Spinal cord (tissue), 10 donors: ENCODE results near the gene ZC3H10. TPM values are rescaled to one million over a fixed set of nuclear protein-coding genes. Genes with fewer than 3 reads are reported as not detected.
"Not testable (repeated sequence)": the region's sequence is repeated elsewhere in the genome, so short reads cannot be mapped to it uniquely, and the experiment has no call there.

Experiments
- DNase-seq, 6 donors: peaks; one replicate each; pipeline versions ENCODE4 v3.0.0 to v3.0.0-alpha.2; 2013 to 2015; ENCODE audit warnings: low spot score in 6 of 6, low read depth in 4 of 6
- H3K27ac ChIP-seq: one replicate; pipeline ENCODE4 v1.5.1; 2013; ENCODE audit warnings: low read depth, low read length, control low read depth
- H3K27me3 ChIP-seq: one replicate; pipeline ENCODE4 v1.6.1; 2013; ENCODE audit warnings: low read length; ENCODE audit not compliant: control insufficient read depth, insufficient read depth
- H3K36me3 ChIP-seq: one replicate; pipeline ENCODE4 v1.6.1; 2013; ENCODE audit warnings: low read length; ENCODE audit not compliant: control insufficient read depth, insufficient read depth
- H3K4me1 ChIP-seq: one replicate; pipeline ENCODE4 v1.6.1; 2013; ENCODE audit warnings: low read length; ENCODE audit not compliant: control insufficient read depth, insufficient read depth
- H3K4me3 ChIP-seq: one replicate; pipeline ENCODE4 v1.5.1; 2013; ENCODE audit warnings: low read depth, low read length, control low read depth
- H3K9me3 ChIP-seq: one replicate; pipeline ENCODE4 v1.6.1; 2013; ENCODE audit warnings: low read length; ENCODE audit not compliant: control insufficient read depth, insufficient read depth
- WGBS: methylation state at CpG from one replicate; pipeline ENCODE4 v1.1.5; 2013; ENCODE audit warnings: missing lambda C conversion rate; ENCODE audit not compliant: insufficient coverage; 5-methylcytosine and 5-hydroxymethylcytosine counted together
- polyA plus RNA-seq, 2 donors: library from polyadenylated mRNA; unstranded; fragments of 120-200 nt; gene quantifications; one replicate each; pipeline ENCODE4 v1.2.1, GENCODE V29; 2013; ENCODE audit not compliant: insufficient read length in 2 of 2
- total RNA-seq, 2 donors: library from RNA; depleted of rRNA in 1 of 2; stranded (reverse); fragments of 120-200 nt in 1 of 2; fragments of >200 nt in 1 of 2; gene quantifications; one replicate each; pipeline versions ENCODE4 v1.2.3 to v1.2.4, GENCODE V29; 2013 to 2014
- donor health status: healthy.

The ZC3H10 gene
- total and polyA plus RNA-seq, 4 donors: 4.1 to 7.1 (median 5.6) TPM

- Histone ChIP-seq H3K9me3 (no peaks in the 10 kb centered on the region), H3K27me3 (no peaks in the 10 kb centered on the region), H3K27ac (peak within 1 kb of the TSS; percentile 93), H3K36me3 (peaks cover 22% of the 10 kb centered on the region), H3K4me1 (peaks cover 38% of the 10 kb centered on the region), H3K4me3 (peak within 1 kb of the TSS; percentile 80)
- peak; percentile 83 to 98 (median 90) for DNase-seq
- WGBS: 0% methylated on average over 26 of the region's 37 CpGs
Measured at GRCh38 chr12:56152132-56152755, 34.2 kb downstream of the ZC3H10 start, which contains the start of gene MYL6B. Gene MYL6B (plus strand): TSS chr12:56152587. CDS start chr12:56153919, 1,332 bp downstream.

GRCh38 chr12:56152756-56153677, 35.0 kb downstream of the ZC3H10 start:
- no peak for DNase-seq
- no peaks in the 10 kb centered on the region for H3K27me3 ChIP-seq
- peak overlapping the region; percentile 93 for H3K27ac ChIP-seq
- peaks cover 45% of the 10 kb centered on the region for H3K4me1 ChIP-seq
- peaks cover 22% of the 10 kb centered on the region for H3K36me3 ChIP-seq
- WGBS: 0% methylated on average over 2 of the region's 8 CpGs
- H3K9me3 ChIP-seq: no peaks in the 10 kb centered on the region
- H3K4me3 ChIP-seq: peak overlapping the region; percentile 80

DNA sequence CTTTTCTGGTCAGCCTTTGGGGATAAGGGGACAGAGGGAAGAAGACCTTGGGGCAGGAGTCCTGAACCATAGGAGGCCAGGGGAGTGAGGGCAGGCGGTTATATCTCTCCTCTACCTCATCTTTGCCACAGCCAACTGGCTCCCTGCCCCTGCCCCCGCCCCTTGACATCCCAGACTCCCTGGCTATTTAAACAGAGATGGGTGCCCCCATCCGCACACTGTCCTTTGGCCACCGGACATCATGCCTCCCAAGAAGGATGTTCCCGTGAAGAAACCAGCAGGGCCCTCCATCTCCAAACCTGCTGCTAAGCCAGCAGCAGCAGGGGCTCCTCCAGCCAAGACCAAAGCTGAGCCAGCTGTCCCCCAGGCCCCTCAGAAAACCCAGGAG, 35.6 kb downstream of the ZC3H10 start:
- Histone ChIP-seq H3K27ac (no peak overlapping the region), H3K27me3 (no peaks in the 10 kb centered on the region), H3K36me3 (peaks cover 22% of the 10 kb centered on the region), H3K9me3 (no peaks in the 10 kb centered on the region), H3K4me3 (no peak overlapping the region), H3K4me1 (peaks cover 45% of the 10 kb centered on the region)
- no peak for DNase-seq
- 84% methylated on average over 4 of the region's 5 CpGs for WGBS

DNA sequence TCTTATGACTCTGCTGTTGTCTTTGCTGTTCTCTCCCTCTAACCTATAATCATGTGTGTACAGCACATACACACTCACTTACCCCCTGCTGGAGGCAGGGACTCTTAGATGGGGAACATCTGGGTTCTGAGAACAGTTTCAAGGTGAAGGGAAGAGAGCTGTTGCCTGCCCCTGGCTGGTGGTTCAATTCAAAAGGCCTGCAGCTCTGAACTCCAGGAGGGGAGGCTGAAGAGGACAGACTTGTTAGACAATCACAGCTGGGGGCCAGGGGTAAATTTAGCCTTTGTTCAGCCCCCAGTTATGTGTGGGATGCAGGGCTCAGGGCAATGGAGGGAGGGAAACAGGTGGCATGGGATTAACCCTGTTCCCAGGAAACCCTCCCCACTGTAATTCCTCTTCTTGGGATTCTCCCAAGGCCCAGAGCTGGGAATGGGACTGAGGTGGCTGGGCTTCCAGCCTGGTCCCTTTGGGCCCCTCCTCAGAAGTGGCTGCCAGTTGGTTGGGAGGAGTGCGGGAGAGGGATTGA, 36.2 kb downstream of the ZC3H10 start:
- H3K4me3 ChIP-seq: no peak overlapping the region
- no CpG with 5 or more reads among the region's 1 CpG for WGBS
- H3K36me3 ChIP-seq: peaks cover 20% of the 10 kb centered on the region
- DNase-seq: no peak
- no peaks in the 10 kb centered on the region for H3K27me3 ChIP-seq
- H3K4me1 ChIP-seq: peaks cover 49% of the 10 kb centered on the region
- H3K9me3 ChIP-seq: no peaks in the 10 kb centered on the region
- no peak overlapping the region for H3K27ac ChIP-seq

DNA sequence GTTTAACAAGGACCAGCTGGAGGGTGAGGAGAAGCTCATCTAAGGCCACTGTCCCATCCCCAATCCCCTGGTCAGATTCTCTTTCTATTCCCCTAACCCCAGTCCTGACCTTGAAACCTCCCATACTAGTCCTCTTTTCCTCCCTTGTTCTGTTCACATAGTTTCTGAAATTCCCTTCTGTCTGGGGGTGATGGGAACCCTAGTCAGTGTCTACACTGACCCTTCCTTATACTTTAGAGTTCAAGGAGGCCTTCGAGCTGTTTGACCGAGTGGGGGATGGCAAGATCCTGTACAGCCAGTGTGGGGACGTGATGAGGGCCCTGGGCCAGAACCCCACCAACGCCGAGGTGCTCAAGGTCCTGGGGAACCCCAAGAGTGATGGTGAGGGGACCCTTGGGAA, 36.8 kb downstream of the ZC3H10 start:
- no peak for DNase-seq
- H3K9me3 ChIP-seq: no peaks in the 10 kb centered on the region
- H3K4me3 ChIP-seq: no peak overlapping the region
- H3K27ac ChIP-seq: no peak overlapping the region
- H3K27me3 ChIP-seq: no peaks in the 10 kb centered on the region
- 93% methylated on average over 5 of the region's 5 CpGs for WGBS
- peaks cover 54% of the 10 kb centered on the region for H3K4me1 ChIP-seq
- H3K36me3 ChIP-seq: peaks cover 25% of the 10 kb centered on the region

DNA sequence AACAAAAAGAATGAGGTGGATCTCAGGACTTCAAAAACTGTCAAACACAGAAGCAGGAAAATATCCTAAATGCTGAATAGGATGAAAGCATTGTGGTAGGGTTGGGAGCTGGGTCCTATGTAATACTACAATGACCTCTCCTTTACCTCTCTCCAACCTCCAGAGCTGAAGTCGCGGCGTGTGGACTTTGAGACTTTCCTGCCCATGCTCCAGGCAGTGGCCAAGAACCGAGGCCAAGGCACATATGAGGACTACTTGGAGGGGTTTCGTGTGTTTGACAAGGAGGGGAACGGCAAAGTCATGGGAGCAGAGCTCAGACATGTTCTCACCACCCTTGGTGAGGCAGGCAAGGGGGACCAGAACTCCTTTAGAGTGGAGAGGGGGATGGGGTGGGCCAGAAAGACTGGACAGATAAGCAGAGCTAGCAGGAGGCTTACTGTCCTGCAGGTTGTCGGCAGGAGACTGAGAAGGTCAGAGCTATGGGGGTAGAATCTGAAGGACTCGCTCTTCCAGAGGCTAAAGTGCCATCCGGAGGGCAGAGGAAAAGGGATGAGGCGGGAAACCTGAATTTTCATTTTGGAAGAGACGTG, 37.3 kb downstream of the ZC3H10 start:
- H3K4me3 ChIP-seq: no peak overlapping the region

GRCh38 chr12:56156464-56157200, 38.6 kb downstream of the ZC3H10 start:
- H3K27me3 ChIP-seq, H3K9me3 ChIP-seq, DNase-seq: not testable (repeated sequence)
- WGBS: 92% methylated on average over 10 of the region's 21 CpGs
- peak overlapping the region; percentile 100 for H3K4me3 ChIP-seq
- H3K4me1 ChIP-seq: peaks cover 65% of the 10 kb centered on the region
- peaks cover 41% of the 10 kb centered on the region for H3K36me3 ChIP-seq
- H3K27ac ChIP-seq: peak overlapping the region; percentile 99

More for the DNA sequence above, 37.3 kb downstream of the ZC3H10 start:
- no peaks in the 10 kb centered on the region for H3K9me3 ChIP-seq
- H3K36me3 ChIP-seq: peaks cover 29% of the 10 kb centered on the region
- no peak for DNase-seq
- no peaks in the 10 kb centered on the region for H3K27me3 ChIP-seq
- H3K4me1 ChIP-seq: peaks cover 59% of the 10 kb centered on the region
- H3K27ac ChIP-seq: no peak overlapping the region
- WGBS: 89% methylated on average over 8 of the region's 11 CpGs

DNA sequence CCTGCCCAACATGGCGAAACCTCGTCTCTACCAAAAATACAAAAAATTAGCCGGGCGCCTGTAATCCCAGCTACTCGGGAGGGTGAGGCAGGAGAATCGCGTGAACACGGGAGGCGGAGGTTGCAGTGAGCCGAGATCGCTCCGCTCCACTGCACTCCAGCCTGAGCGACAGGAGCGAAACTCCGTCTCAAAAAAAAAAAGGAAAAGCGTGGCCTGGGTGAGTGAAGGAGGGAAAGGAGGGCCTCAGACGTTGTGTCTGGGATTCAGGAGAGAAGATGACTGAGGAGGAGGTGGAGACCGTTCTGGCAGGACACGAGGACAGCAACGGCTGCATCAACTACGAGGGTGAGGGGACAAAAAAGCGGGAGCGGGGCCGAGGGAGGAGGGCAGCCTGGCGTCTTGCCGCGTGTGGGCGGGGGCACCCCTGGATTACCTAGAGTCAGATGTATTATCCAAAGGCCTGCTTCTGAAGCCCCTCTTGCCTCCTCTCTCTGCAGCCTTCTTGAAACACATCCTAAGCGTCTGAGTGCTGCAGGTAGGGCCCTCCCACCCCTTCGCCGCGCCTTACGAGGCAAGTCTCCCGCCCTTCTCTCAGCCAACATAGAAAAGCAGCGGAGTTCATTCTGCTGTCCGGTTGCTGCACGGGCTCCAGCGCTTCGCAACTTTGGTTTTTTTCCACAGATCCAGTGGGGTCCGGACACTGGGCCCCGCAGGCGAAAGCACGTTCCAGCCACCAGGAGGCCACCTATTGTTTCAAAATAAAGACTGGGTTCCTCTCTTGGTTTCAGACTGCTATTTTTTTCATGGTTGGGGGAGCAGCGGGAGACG, 39.3 kb downstream of the ZC3H10 start:
- no peaks in the 10 kb centered on the region for H3K27me3 ChIP-seq
- 1% methylated on average over 39 of the region's 45 CpGs for WGBS
- peaks cover 61% of the 10 kb centered on the region for H3K4me1 ChIP-seq
- peak; percentile 39 to 90 (median 67) for DNase-seq
- H3K36me3 ChIP-seq: peaks cover 49% of the 10 kb centered on the region
- peak overlapping the region; percentile 100 for H3K4me3 ChIP-seq
- H3K9me3 ChIP-seq: no peaks in the 10 kb centered on the region
- peak overlapping the region; percentile 99 for H3K27ac ChIP-seq
